ENCODE results near the gene EPS8L3.

GRCh38 chr1:109799445-109799844, 35.7 kb upstream of the EPS8L3 start:
- TF ChIP-seq CTCF (IDR thresholded peaks at IDR 0.05) (no peak), POLR2A (IDR thresholded peaks at IDR 0.05) (no peak)

Measured in suprapubic skin (tissue), 3 donors.